ES-I3 (cell line): ENCODE results near the gene KCNK4.

Source experiments
- H3K36me3 ChIP-seq: 2 replicates; pipeline ENCODE4 v1.6.1; 2013; ENCODE audit warnings: mild to moderate bottlenecking, low read length, control low read depth, moderate library complexity; ENCODE audit not compliant: insufficient read depth
- H3K4me1 ChIP-seq: 2 replicates; pipeline ENCODE4 v1.6.1; 2013; ENCODE audit warnings: mild to moderate bottlenecking, control low read depth, low read length; ENCODE audit not compliant: insufficient read depth
- H3K9ac ChIP-seq: 2 replicates; pipeline ENCODE4 v1.6.1; 2013; ENCODE audit warnings: low read depth, mild to moderate bottlenecking, low read length, moderate library complexity
- H3K9me3 ChIP-seq: 2 replicates; pipeline ENCODE4 v1.6.1; 2013; ENCODE audit warnings: mild to moderate bottlenecking, low read length, moderate library complexity; ENCODE audit not compliant: control insufficient read depth, insufficient read depth

Gene KCNK4

GRCh38 chr11:64249563-64250414 is 41.3 kb upstream of the KCNK4 start:
- no peaks in the 10 kb centered on the region for H3K36me3 ChIP-seq
- no peaks in the 10 kb centered on the region for H3K9me3 ChIP-seq
- no peak overlapping the region for H3K9ac ChIP-seq
- peaks cover 30% of the 10 kb centered on the region for H3K4me1 ChIP-seq

DNA sequence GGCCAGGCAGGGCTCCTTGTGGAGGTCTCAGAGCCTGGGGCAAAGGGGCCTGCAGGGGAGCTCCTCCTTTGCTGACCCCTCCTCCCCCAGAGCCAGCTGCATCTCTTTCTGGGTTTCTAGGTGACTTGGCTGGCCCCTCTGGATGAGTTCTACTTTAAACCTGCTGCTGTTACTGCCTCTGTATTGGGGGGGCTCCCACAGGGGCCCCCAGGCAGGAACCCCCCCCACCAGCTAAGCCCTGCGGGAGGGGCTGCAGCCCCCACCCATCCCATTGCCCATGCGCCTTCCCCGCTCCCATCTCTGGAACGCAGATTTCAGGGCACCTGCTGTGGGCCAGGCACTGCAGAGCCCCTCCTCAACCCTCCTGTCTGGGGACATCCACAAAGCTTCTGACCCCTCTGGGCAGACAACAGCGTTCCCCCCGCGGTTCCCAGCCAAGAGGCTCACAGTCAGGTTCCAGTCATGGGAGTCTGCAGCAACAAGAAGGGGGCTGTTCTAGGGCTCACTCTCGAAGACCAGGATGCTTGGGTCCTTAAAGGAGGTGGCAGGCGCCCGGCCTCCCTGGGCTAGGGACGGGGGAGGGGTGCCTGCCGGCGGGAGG is 40.6 kb upstream of the KCNK4 start:
- no peaks in the 10 kb centered on the region for H3K9me3 ChIP-seq
- peak overlapping the region; percentile 82 for H3K9ac ChIP-seq
- no peaks in the 10 kb centered on the region for H3K36me3 ChIP-seq
- H3K4me1 ChIP-seq, result peaks cover 30% of the 10 kb centered on the region

- Histone ChIP-seq H3K36me3 (peaks cover 4% of the 10 kb centered on the region), H3K9me3 (no peaks in the 10 kb centered on the region), H3K9ac (peak within 1 kb of the TSS; percentile 82), H3K4me1 (peaks cover 30% of the 10 kb centered on the region)
Observed at GRCh38 chr11:64251016-64251752, 39.9 kb upstream of the KCNK4 start, which contains the start of gene PLCB3. Gene PLCB3 (plus strand): TSS chr11:64251530. CDS start chr11:64251650, 120 bp downstream.

DNA sequence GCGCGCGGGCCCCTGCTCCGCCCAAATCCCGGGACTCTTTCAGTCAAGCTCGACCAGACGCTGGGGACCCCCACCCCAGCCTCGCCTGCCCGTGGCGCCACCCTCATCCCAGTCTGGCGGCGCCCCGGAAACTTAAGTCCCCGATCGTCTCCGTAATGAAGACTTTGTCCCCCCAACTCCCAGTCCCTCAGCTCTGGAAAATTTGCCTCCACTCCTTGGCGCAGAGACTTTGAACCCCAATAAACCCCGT is 39.4 kb upstream of the KCNK4 start:
- H3K9ac ChIP-seq, result peak overlapping the region; percentile 82
- peaks cover 30% of the 10 kb centered on the region for H3K4me1 ChIP-seq
- H3K36me3 ChIP-seq, result peaks cover 7% of the 10 kb centered on the region
- H3K9me3 ChIP-seq, result no peaks in the 10 kb centered on the region

DNA sequence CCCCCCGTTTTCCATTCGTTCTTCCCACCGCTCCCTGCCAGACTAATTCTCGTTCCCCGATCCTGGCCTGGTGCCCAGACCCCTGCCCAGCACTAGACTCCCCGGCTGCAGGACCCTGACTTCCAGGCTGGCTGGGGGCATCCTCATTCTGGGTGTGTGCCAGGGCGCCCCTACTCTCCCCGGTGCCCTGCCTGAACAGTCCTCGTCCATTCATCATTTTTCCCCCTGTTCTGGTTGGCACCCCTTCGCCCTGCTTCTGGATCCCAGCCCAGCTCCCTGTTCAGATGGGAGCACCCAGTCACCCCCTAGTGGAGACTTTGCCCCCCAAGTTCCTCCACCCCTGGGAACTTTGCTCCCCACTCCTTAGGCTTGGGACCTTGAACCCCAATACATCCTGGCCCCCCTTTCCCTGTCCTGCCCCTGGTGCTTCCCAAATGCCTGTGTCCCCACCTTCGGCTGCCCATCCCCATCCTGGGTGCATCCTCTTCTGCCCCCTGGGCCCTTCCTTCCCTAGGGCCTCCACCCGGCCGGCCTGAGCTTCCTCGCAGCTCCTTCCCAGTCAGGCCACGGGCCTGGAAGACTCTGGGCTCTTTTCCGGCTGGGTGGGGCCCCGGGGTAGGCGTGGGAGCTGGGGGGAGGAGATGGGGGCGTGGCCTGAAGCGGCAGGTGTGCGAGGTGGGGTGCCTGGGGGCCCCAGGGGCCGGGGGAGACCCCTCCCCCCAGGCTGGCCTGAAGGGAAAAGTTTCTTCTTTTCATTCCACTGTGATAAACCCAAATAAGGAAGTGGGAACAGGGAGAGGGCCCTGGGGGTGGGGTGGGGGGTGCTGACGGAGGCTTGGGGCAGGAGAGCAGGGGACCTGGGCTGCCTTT is 38.9 kb upstream of the KCNK4 start:
- peaks cover 7% of the 10 kb centered on the region for H3K36me3 ChIP-seq
- no peaks in the 10 kb centered on the region for H3K9me3 ChIP-seq
- H3K4me1 ChIP-seq, result peaks cover 30% of the 10 kb centered on the region
- peak overlapping the region; percentile 82 for H3K9ac ChIP-seq

GRCh38 chr11:64253043-64253442 is 38.1 kb upstream of the KCNK4 start:
- Histone ChIP-seq H3K4me1 (peaks cover 27% of the 10 kb centered on the region), H3K36me3 (peaks cover 7% of the 10 kb centered on the region), H3K9ac (no peak overlapping the region), H3K9me3 (no peaks in the 10 kb centered on the region)

DNA sequence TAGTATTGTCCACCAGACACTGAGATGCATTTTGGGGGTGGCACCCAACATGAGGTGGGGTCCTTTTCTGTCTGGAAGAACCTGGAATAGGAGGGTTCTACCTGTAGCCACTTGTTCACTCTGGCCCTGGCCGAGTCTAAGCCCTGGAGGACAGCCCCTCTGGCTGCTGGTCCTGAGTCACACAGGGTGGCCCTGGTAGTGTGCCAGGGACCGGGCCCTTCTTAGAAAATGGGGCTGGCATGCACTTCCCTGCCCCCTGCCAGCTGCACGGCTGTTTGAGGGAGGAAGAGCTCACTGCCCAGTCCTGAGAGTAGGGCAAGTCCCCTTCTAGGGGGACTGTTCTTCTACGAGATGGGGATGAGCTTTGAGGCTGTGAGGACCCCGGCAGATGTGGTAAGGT is 37.6 kb upstream of the KCNK4 start:
- Histone ChIP-seq H3K4me1 (peaks cover 23% of the 10 kb centered on the region), H3K9ac (no peak overlapping the region)

DNA sequence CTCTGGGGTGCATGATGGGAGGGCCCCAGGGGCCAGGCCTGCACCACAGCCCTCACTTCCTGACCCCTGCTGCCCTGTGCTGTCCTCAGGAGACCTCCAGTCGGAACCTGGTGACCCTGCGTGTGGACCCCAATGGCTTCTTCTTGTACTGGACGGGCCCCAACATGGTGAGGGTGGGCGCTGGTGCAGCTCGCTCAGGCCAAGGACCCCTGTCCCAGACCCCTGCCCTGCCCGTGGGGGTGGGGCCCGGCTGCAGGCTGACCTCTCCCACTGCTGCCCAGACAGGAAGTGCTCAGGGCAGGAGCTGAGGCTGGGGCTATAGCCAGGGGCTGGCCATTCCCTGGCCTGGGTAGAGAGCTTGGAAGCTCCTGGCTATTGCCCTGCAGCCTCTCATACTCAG is 36.8 kb upstream of the KCNK4 start:
- Histone ChIP-seq H3K9me3 (no peaks in the 10 kb centered on the region), H3K4me1 (peaks cover 16% of the 10 kb centered on the region), H3K9ac (no peak overlapping the region), H3K36me3 (peaks cover 7% of the 10 kb centered on the region)

More for the DNA sequence above, 37.6 kb upstream of the KCNK4 start:
- no peaks in the 10 kb centered on the region for H3K9me3 ChIP-seq
- H3K36me3 ChIP-seq, result peaks cover 7% of the 10 kb centered on the region

DNA sequence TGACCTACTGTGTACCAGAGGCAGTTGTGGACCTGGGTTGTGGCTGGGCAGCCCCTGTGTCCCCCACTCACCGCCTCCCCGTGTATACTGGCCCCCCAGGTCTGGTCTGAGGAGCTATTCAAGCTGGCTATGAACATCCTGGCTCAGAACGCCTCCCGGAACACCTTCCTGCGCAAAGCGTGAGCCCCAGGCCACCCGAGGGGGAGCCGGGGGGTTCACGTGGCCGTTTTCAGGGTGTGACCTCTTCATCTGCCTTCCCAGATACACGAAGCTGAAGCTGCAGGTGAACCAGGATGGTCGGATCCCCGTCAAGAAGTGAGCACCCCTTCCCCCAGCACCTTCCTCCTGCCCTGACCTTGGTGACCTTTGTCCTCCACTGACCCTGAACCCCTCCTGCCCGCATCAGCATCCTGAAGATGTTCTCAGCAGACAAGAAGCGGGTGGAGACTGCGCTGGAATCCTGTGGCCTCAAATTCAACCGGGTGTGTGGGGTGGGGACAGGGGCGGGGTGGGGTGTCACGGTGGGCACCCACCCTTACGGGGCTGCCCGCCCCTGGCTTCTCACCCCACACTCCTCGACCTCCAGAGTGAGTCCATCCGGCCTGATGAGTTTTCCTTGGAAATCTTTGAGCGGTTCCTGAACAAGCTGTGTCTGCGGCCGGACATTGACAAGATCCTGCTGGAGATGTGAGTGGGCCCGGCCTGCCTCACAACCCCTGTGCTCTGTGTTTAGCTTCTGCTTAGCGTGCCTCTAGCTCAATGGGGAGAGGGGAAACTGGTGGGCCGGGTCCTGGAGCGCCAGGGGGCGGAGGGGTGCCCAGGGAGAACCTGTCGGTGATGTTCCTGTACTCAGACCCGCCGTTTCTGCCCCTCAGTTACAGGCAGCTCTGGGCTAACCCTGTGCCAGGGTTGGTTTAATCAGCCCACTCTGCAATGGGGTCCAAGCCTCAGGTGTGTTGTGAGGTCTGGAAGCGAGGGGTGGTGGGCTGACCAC is 35.7 kb upstream of the KCNK4 start:
- Histone ChIP-seq H3K36me3 (peaks cover 7% of the 10 kb centered on the region), H3K4me1 (peaks cover 6% of the 10 kb centered on the region; the same call in 1 of the 2 replicates), H3K9ac (no peak overlapping the region), H3K9me3 (no peaks in the 10 kb centered on the region)

GRCh38 chr11:64256300-64256699 is 34.8 kb upstream of the KCNK4 start:
- Histone ChIP-seq H3K9me3 (no peaks in the 10 kb centered on the region), H3K36me3 (peaks cover 7% of the 10 kb centered on the region), H3K9ac (no peak overlapping the region), H3K4me1 (0 out of 2 replicates have a peak, but pooled peaks cover 3% of the 10 kb centered on the region)

GRCh38 chr11:64258356-64258755 is 32.7 kb upstream of the KCNK4 start:
- H3K36me3 ChIP-seq, result peaks cover 11% of the 10 kb centered on the region
- no peak overlapping the region for H3K9ac ChIP-seq
- peaks cover 3% of the 10 kb centered on the region; the same call in 1 of the 2 replicates for H3K4me1 ChIP-seq
- no peaks in the 10 kb centered on the region for H3K9me3 ChIP-seq

DNA sequence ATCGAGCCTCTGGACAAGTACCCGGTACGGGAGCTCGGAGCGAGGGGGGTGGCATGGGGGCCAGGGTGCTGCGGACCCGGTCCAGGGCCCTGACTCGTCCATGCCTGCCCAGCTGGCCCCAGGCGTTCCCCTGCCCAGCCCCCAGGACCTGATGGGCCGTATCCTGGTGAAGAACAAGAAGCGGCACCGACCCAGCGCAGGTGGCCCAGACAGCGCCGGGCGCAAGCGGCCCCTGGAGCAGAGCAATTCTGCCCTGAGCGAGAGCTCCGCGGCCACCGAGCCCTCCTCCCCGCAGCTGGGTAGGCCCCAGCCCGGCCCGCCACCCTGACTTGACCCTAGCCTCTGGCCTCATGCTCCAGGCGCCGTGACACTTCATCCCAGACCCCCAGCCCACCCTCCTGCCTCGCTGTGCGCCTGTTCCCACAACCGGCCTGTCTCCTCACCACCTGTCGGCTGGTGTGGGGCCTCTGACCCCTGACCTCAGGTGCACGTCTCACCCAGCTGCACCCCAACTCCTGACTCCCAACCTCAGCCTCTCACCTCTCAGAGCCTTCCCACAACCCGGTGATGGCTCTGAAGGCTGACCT is 32.1 kb upstream of the KCNK4 start:
- H3K36me3 ChIP-seq, result peaks cover 11% of the 10 kb centered on the region
- no peak overlapping the region for H3K9ac ChIP-seq
- H3K9me3 ChIP-seq, result no peaks in the 10 kb centered on the region
- H3K4me1 ChIP-seq, result peaks cover 9% of the 10 kb centered on the region; the same call in 1 of the 2 replicates
